Measurements from ENCODE around the gene ARHGEF2. TPM values are rescaled to one million over a fixed set of nuclear protein-coding genes. Genes with fewer than 3 reads are reported as not detected.

ARHGEF2 gene
- total and polyA plus RNA-seq, 9 of the 15 experiments (the other 6 are each of a cell fraction or from before 2014, with no cell fraction given) = 7.1 to 162 (median 62.2) TPM

- TF ChIP-seq, protein P1, sequence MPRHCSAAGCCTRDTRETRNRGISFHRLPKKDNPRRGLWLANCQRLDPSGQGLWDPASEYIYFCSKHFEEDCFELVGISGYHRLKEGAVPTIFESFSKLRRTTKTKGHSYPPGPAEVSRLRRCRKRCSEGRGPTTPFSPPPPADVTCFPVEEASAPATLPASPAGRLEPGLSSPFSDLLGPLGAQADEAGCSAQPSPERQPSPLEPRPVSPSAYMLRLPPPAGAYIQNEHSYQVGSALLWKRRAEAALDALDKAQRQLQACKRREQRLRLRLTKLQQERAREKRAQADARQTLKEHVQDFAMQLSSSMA (CRISPR knock-in tag; IDR thresholded peaks at IDR 0.05) = no peak
- TF ChIP-seq SETDB1 (IDR thresholded peaks at IDR 0.05; ENCODE audit: low read length) = peak; percentile 70
- TF ChIP-seq HSF4 (CRISPR knock-in tag; IDR thresholded peaks at IDR 0.05; ENCODE audit: borderline replicate concordance) = no peak
- peak; percentile 72; the same call in 1 of the 2 replicates for TF ChIP-seq SMARCA5 (IDR thresholded peaks at IDR 0.05)
- TF ChIP-seq ZFX (CRISPR knock-in tag; IDR thresholded peaks at IDR 0.05) = peak; percentile 53
- 0 out of 2 replicates have a peak, but pooled peaks have one; percentile 9 for TF ChIP-seq NFIC (IDR thresholded peaks at IDR 0.05)
- TF ChIP-seq CEBPB (tag; IDR thresholded peaks at IDR 0.05) = no peak
- no peak for TF ChIP-seq MLX (CRISPR knock-in tag; conservative IDR thresholded peaks at IDR 0.05)
- TF ChIP-seq CAMTA2 (CRISPR knock-in tag; conservative IDR thresholded peaks at IDR 0.05) = no peak
- TF ChIP-seq ZNF324 (CRISPR knock-in tag; IDR thresholded peaks at IDR 0.05) = no peak
- no peak for TF ChIP-seq NR2C2 (CRISPR knock-in tag; IDR thresholded peaks at IDR 0.05)
- 0 out of 2 replicates have a peak, but pooled peaks have one; percentile 19 for TF ChIP-seq NR2C2 (tag; IDR thresholded peaks at IDR 0.05)
- TF ChIP-seq CHAMP1 (IDR thresholded peaks at IDR 0.05) = no peak
- no peak for TF ChIP-seq HNRNPH1 (optimal IDR thresholded peaks at IDR 0.05; ENCODE audit: low read depth, low read length)
- no peak for TF ChIP-seq ZNF316 (IDR thresholded peaks at IDR 0.05)
- no peak for TF ChIP-seq TBP (optimal IDR thresholded peaks at IDR 0.05; ENCODE audit: low read depth, low read length)
- TF ChIP-seq GTF2E2 (tag; IDR thresholded peaks at IDR 0.05) = no peak
- TF ChIP-seq EP300 (IDR thresholded peaks at IDR 0.05; ENCODE audit: low read length) = peak; percentile 57; the same call in 1 of the 2 replicates
- TF ChIP-seq ZNF583 (CRISPR knock-in tag; IDR thresholded peaks at IDR 0.05) = no peak
- no peak; the same call in 1 of the 2 replicates for TF ChIP-seq MYNN (IDR thresholded peaks at IDR 0.05)
- no peak for TF ChIP-seq MYNN (CRISPR knock-in tag; IDR thresholded peaks at IDR 0.05)
- no peak for TF ChIP-seq ZSCAN32 (CRISPR knock-in tag; IDR thresholded peaks at IDR 0.05)
- TF ChIP-seq NRF1 (conservative IDR thresholded peaks at IDR 0.05 in 1 of 2, IDR thresholded peaks at IDR 0.05 in 1 of 2) = peak; percentile 50 to 59
- no peak for TF ChIP-seq TCF7 (IDR thresholded peaks at IDR 0.05; ENCODE audit: borderline replicate concordance)
Measured at GRCh38 chr1:155970531-155971167, 7.7 kb downstream of the ARHGEF2 start (continued).

All from K562 (cell line).